Esophagus squamous epithelium (tissue), 4 donors: ENCODE results near the gene RBMX.

ENCODE experiments used
- POLR2A ChIP-seq, 4 donors: fragments of 450-650 bp; IDR thresholded peaks; one replicate each; pipeline ENCODE4 v1.6.1; 2017; ENCODE audit warnings: antibody characterized with exemption in 4 of 4, mild to moderate bottlenecking in 4 of 4, moderate library complexity in 3 of 4
- TF ChIP-seq, protein P1 (sequence below), 6 experiments: fragments of 450-650 bp in 4 of 6; fragments of 200-600 bp in 2 of 6; sonication (generic) in 2 of 6; IDR thresholded peaks; one replicate each; pipeline ENCODE4 v1.5.1; 2016 to 2019; ENCODE audit warnings: antibody characterized with exemption in 6 of 6, mild to moderate bottlenecking in 4 of 6, moderate library complexity in 4 of 6

DNA sequence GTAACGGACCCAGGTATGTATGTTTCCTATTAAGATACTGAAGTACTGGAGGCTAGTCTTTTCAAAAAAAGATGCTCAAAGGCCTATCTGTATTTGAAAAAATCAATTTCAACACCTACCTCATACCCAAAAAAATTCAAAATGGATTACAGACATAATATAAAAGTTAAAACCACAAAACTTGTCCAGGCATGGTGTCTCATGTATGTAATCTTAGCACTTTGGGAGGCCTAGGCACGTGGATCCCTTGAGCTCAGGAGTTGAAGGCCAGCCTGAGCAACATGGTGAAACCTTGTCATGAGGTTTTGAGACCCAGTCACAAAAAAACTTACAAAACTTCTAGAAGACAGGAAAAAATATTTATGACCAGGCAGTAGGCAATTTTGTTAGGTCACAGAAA, 16.7 kb downstream of the RBMX start:
- TF ChIP-seq, protein P1, sequence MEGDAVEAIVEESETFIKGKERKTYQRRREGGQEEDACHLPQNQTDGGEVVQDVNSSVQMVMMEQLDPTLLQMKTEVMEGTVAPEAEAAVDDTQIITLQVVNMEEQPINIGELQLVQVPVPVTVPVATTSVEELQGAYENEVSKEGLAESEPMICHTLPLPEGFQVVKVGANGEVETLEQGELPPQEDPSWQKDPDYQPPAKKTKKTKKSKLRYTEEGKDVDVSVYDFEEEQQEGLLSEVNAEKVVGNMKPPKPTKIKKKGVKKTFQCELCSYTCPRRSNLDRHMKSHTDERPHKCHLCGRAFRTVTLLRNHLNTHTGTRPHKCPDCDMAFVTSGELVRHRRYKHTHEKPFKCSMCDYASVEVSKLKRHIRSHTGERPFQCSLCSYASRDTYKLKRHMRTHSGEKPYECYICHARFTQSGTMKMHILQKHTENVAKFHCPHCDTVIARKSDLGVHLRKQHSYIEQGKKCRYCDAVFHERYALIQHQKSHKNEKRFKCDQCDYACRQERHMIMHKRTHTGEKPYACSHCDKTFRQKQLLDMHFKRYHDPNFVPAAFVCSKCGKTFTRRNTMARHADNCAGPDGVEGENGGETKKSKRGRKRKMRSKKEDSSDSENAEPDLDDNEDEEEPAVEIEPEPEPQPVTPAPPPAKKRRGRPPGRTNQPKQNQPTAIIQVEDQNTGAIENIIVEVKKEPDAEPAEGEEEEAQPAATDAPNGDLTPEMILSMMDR (IDR thresholded peaks at IDR 0.05) = no peak
- no peak for TF ChIP-seq POLR2A (IDR thresholded peaks at IDR 0.05)
